Measurements from ENCODE around the gene PPP1R1B. TPM values are rescaled to one million over a fixed set of nuclear protein-coding genes. Genes with fewer than 3 reads are reported as not detected.

PPP1R1B gene
- total RNA-seq, 1 experiment from 2014 or later = 8.2 TPM

DNA sequence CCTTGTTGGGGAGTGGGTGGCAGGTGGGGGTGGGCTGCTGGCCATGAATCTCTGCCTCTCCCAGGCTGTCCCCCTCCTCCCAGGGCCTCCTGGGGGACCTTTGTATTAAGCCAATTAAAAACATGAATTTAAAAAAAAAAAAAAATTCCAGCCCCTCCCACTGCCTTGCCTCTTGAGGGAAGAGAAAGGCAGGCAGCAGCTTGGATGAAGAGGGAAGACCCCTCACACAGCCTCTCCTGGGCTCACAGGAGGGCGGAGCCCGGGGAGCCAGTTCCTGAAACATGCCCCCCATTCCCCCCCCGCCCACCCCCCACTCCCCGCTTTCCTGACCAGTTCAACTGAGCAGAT lies 36.6 kb downstream of the PPP1R1B start:
- ChIA-PET CTCF (no interaction called here), POLR2A (ENCODE audit: low non-redundant PET) (no interaction called here)
- no peak for DNase-seq (ENCODE audit: low spot score)

DNA sequence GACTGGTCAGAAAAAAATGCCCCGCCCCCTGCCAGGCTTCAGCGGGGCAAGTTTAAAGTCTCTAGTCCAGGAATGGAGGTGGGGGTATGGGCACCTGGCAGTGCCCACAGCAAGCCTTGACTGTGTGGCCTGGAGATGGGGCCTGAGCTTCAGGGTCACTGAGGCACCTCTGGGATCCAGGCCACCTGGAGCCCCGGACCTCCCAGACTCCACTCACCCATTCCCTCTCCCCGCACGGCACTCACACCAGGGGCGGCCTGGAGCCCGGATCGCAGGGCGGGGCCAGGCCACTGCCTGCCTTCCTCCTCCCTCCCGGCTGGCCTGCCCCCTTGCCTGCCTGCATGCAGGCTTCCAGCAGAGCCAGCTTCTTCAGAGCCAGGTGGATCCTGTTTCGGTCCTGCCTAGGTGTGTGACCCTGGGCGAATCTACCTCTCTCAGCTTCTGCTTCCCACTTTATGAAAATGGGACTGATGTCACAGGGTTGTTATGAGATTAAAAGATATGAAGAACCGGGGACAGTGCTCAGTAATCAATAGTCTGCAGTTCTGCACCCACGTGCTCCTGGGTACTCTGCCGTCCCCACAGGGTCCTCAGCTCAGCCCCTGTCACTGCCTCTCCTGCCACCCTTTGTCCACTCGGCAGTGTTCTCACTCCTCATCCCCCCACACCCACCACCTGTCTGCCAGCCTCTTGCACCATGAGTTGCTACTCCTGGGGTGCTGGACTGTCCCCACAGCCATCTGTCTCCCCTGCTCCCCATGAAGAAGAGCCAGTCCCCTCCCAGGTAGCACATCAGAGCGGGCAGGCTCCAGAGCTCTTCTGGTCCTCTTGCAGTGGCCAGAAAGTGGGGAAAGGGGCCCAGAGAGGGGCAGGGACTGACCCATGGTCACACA lies 37.2 kb downstream of the PPP1R1B start:
- POLR2A ChIA-PET (ENCODE audit: low non-redundant PET) = no interaction called here
- H3K4me3 ChIP-seq (ENCODE audit: low read depth, low read length, poor library complexity, severe bottlenecking) = no peak overlapping the region
- no TSS peak for BruUV-seq (replicated peaks)

More for the DNA sequence above, 36.6 kb downstream of the PPP1R1B start:
- BruUV-seq (replicated peaks) = no TSS peak
- H3K27me3 ChIP-seq (replicated peaks; ENCODE audit: insufficient read depth, low read depth, low read length, poor library complexity) = no peaks in the 10 kb centered on the region
- H3K27ac ChIP-seq (ENCODE audit: low read depth, low read length, poor library complexity, severe bottlenecking) = no peak overlapping the region
- H3K4me1 ChIP-seq (ENCODE audit: insufficient read depth, low read length, poor library complexity, severe bottlenecking) = no peaks in the 10 kb centered on the region
- no peak overlapping the region for H3K4me3 ChIP-seq (ENCODE audit: low read depth, low read length, poor library complexity, severe bottlenecking)
- no peak for TF ChIP-seq EZH2 (IDR thresholded peaks at IDR 0.05; ENCODE audit: borderline replicate concordance, low read depth, low read length, poor library complexity, severe bottlenecking)
- TF ChIP-seq, protein P1, sequence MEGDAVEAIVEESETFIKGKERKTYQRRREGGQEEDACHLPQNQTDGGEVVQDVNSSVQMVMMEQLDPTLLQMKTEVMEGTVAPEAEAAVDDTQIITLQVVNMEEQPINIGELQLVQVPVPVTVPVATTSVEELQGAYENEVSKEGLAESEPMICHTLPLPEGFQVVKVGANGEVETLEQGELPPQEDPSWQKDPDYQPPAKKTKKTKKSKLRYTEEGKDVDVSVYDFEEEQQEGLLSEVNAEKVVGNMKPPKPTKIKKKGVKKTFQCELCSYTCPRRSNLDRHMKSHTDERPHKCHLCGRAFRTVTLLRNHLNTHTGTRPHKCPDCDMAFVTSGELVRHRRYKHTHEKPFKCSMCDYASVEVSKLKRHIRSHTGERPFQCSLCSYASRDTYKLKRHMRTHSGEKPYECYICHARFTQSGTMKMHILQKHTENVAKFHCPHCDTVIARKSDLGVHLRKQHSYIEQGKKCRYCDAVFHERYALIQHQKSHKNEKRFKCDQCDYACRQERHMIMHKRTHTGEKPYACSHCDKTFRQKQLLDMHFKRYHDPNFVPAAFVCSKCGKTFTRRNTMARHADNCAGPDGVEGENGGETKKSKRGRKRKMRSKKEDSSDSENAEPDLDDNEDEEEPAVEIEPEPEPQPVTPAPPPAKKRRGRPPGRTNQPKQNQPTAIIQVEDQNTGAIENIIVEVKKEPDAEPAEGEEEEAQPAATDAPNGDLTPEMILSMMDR (conservative IDR thresholded peaks at IDR 0.05; ENCODE audit: low read depth, low read length) = no peak
- intact Hi-C loops (cut with micrococcal nuclease; ENCODE audit: unreplicated experiment) = no loop called here
- no peaks in the 10 kb centered on the region for H3K9me3 ChIP-seq (ENCODE audit: low read depth, low read length, poor library complexity, severe bottlenecking)
- no peaks in the 10 kb centered on the region for H3K36me3 ChIP-seq (ENCODE audit: insufficient read depth, low read length, poor library complexity, severe bottlenecking)

DNA sequence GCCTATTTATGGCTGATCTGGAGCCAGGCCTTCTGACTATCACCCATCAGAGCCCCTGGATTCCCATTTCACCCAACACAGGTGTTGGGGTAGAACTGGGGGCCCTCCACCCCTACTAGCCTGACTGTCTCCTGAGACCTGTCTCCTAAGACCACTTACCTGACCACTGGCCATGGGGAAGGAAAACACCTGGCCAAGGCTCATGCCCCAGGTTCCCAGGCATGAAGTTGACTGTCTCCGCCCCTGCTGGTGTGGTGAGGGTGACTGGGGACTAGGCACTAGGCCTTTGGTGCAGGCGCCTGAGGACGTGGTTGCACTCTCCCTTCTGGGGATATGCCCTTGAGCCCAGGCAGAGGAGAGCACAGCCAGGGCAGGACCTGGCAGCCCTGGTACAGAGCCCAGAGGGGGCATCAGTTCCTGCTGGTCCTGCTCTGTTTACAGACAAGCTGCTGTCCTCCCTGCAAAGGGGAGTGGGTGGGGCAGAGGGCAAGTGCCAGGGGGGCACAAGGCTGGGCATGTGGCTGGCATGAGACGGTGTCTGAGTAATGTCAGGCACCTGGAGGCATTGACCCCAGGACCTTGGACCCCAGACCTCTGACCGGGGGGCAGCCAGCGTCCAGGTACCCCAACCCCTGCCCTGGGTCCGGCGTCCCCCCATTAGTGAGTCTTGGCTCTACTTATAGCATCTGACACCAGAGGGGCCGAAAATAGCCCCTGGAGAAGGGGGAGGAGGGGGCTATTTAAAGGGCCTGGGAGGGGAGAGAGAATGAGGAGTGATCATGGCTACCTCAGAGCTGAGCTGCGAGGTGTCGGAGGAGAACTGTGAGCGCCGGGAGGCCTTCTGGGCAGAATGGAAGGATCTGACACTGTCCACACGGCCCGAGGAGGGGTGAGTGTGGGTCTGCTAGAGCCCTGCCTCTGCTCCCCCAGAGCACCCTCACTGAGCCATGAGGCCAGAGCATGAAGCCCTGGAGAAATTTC lies 38.1 kb downstream of the PPP1R1B start, which contains the start of gene TCAP:
Gene TCAP (plus strand): TSS at position 769 of the 981 bp plus-strand sequence. CDS start 11 bp downstream, at position 780.
- H3K27ac ChIP-seq (ENCODE audit: low read depth, low read length, poor library complexity, severe bottlenecking) = no peak within 1 kb of the TSS
- no peak within 1 kb of the TSS for H3K4me3 ChIP-seq (ENCODE audit: low read depth, low read length, poor library complexity, severe bottlenecking)
- H3K27me3 ChIP-seq (replicated peaks; ENCODE audit: insufficient read depth, low read depth, low read length, poor library complexity) = no peaks in the 10 kb centered on the region
- no peaks in the 10 kb centered on the region for H3K9me3 ChIP-seq (ENCODE audit: low read depth, low read length, poor library complexity, severe bottlenecking)
- ChIA-PET POLR2A (ENCODE audit: low non-redundant PET) (no interaction called here), CTCF (no interaction called here)
- H3K4me1 ChIP-seq (ENCODE audit: insufficient read depth, low read length, poor library complexity, severe bottlenecking) = no peaks in the 10 kb centered on the region
- BruUV-seq (replicated peaks) = no TSS peak
- intact Hi-C loops (cut with micrococcal nuclease; ENCODE audit: unreplicated experiment) = no loop called here
- no peak for DNase-seq (ENCODE audit: low spot score)
- TF ChIP-seq EZH2 (IDR thresholded peaks at IDR 0.05; ENCODE audit: borderline replicate concordance, low read depth, low read length, poor library complexity, severe bottlenecking) = no peak
- TF ChIP-seq, protein P1 (conservative IDR thresholded peaks at IDR 0.05; ENCODE audit: low read depth, low read length) = no peak
- H3K36me3 ChIP-seq (ENCODE audit: insufficient read depth, low read length, poor library complexity, severe bottlenecking) = no peaks in the 10 kb centered on the region

More for the DNA sequence above, 37.2 kb downstream of the PPP1R1B start:
- Histone ChIP-seq H3K4me1 (ENCODE audit: insufficient read depth, low read length, poor library complexity, severe bottlenecking) (no peaks in the 10 kb centered on the region), H3K36me3 (ENCODE audit: insufficient read depth, low read length, poor library complexity, severe bottlenecking) (no peaks in the 10 kb centered on the region), H3K27me3 (replicated peaks; ENCODE audit: insufficient read depth, low read depth, low read length, poor library complexity) (no peaks in the 10 kb centered on the region), H3K27ac (ENCODE audit: low read depth, low read length, poor library complexity, severe bottlenecking) (no peak overlapping the region), H3K9me3 (ENCODE audit: low read depth, low read length, poor library complexity, severe bottlenecking) (no peaks in the 10 kb centered on the region)
- no peak for TF ChIP-seq EZH2 (IDR thresholded peaks at IDR 0.05; ENCODE audit: borderline replicate concordance, low read depth, low read length, poor library complexity, severe bottlenecking)
- TF ChIP-seq, protein P1 (conservative IDR thresholded peaks at IDR 0.05; ENCODE audit: low read depth, low read length) = no peak
- intact Hi-C loops (cut with micrococcal nuclease; ENCODE audit: unreplicated experiment) = no loop called here
- CTCF ChIA-PET = no interaction called here
- no peak for DNase-seq (ENCODE audit: low spot score)
